ENCODE measurements around the gene DNMT3L.

Gene DNMT3L

GRCh38 chr21:44262338-44263056 lies 800 bp upstream of the DNMT3L start:
- no peak for TF ChIP-seq CTCF (IDR thresholded peaks at IDR 0.05)
- no peak overlapping the region for H3K4me3 ChIP-seq
- no peak overlapping the region for H3K27ac ChIP-seq
- no peak for DNase-seq (ENCODE audit: low spot score)

- Histone ChIP-seq H3K27ac (no peak overlapping the region), H3K4me3 (no peak overlapping the region)
- TF ChIP-seq CTCF (IDR thresholded peaks at IDR 0.05), result no peak
- DNase-seq (ENCODE audit: low spot score), result no peak
Measured at GRCh38 chr21:44260791-44261631, 686 bp downstream of the DNMT3L start.

GRCh38 chr21:44260066-44260465 lies 1.6 kb downstream of the DNMT3L start:
- no peak for DNase-seq (ENCODE audit: low spot score)
- TF ChIP-seq CTCF (IDR thresholded peaks at IDR 0.05), result no peak

GRCh38 chr21:44259082-44259705 lies 2.5 kb downstream of the DNMT3L start:
- no peak for TF ChIP-seq CTCF (IDR thresholded peaks at IDR 0.05)
- H3K4me3 ChIP-seq, result no peak overlapping the region
- no peak overlapping the region for H3K27ac ChIP-seq
- DNase-seq (ENCODE audit: low spot score), result peak; percentile 65

More at GRCh38 chr21:44260066-44260465, 1.6 kb downstream of the DNMT3L start:
- no peak overlapping the region for H3K4me3 ChIP-seq
- no peak overlapping the region for H3K27ac ChIP-seq

GRCh38 chr21:44258056-44258725 lies 3.5 kb downstream of the DNMT3L start:
- H3K27ac ChIP-seq, result no peak overlapping the region
- DNase-seq (ENCODE audit: low spot score), result peak; percentile 68
- TF ChIP-seq CTCF (IDR thresholded peaks at IDR 0.05), result no peak
- H3K4me3 ChIP-seq, result no peak overlapping the region

GRCh38 chr21:44255511-44255981 lies 6.2 kb downstream of the DNMT3L start:
- Histone ChIP-seq H3K4me3 (no peak overlapping the region), H3K27ac (no peak overlapping the region)
- DNase-seq (ENCODE audit: low spot score), result peak; percentile 58
- no peak for TF ChIP-seq CTCF (IDR thresholded peaks at IDR 0.05)

Measured in coronary artery (tissue), 2 donors.